ENCODE data around the gene STK31.
"Not testable (repeated sequence)": the region's sequence is repeated elsewhere in the genome, so short reads cannot be mapped to it uniquely, and the experiment has no call there.

Gene STK31

GRCh38 chr7:23788843-23789242 is 78.8 kb downstream of the STK31 start:
- peaks cover 9% of the 10 kb centered on the region; the same call in 1 of the 2 replicates for H3K9me3 ChIP-seq
- H3K9ac ChIP-seq: no peak overlapping the region
- H3K4me2 ChIP-seq: no peak overlapping the region
- no peaks in the 10 kb centered on the region for H4K20me1 ChIP-seq
- H3K36me3 ChIP-seq: no peaks in the 10 kb centered on the region
- no peak overlapping the region for H3K27ac ChIP-seq
- H3K27me3 ChIP-seq: no peaks in the 10 kb centered on the region
- H3K4me1 ChIP-seq: no peaks in the 10 kb centered on the region
- no peak overlapping the region for H3K4me3 ChIP-seq
- no peak for TF ChIP-seq Cebpa-rat (IDR thresholded peaks at IDR 0.05)

GRCh38 chr7:23791721-23792120 is 81.7 kb downstream of the STK31 start:
- H3K27me3 ChIP-seq: no peaks in the 10 kb centered on the region
- no peak overlapping the region for H3K27ac ChIP-seq
- no peak overlapping the region for H3K9ac ChIP-seq
- no peak for TF ChIP-seq Cebpa-rat (IDR thresholded peaks at IDR 0.05)
- H3K4me3 ChIP-seq: no peak overlapping the region
- no peaks in the 10 kb centered on the region for H3K4me1 ChIP-seq
- H3K36me3 ChIP-seq: peaks cover 10% of the 10 kb centered on the region
- no peak overlapping the region for H3K4me2 ChIP-seq
- H4K20me1 ChIP-seq: no peaks in the 10 kb centered on the region
- H3K9me3 ChIP-seq: peaks cover 37% of the 10 kb centered on the region

GRCh38 chr7:23802720-23803397 is 92.8 kb downstream of the STK31 start:
- no peaks in the 10 kb centered on the region for H3K9me3 ChIP-seq
- no peak overlapping the region for H3K4me3 ChIP-seq
- no peak overlapping the region for H3K9ac ChIP-seq
- no peak overlapping the region for H3K27ac ChIP-seq
- no peaks in the 10 kb centered on the region for H3K27me3 ChIP-seq
- no peak for TF ChIP-seq Cebpa-rat (IDR thresholded peaks at IDR 0.05)
- H3K4me1 ChIP-seq: no peaks in the 10 kb centered on the region
- H3K36me3 ChIP-seq: no peaks in the 10 kb centered on the region
- H4K20me1 ChIP-seq: no peaks in the 10 kb centered on the region
- H3K4me2 ChIP-seq: no peak overlapping the region

- no peak overlapping the region for H3K27ac ChIP-seq
Measured at GRCh38 chr7:23804707-23805106, 94.7 kb downstream of the STK31 start.

GRCh38 chr7:23808421-23808820 is 98.4 kb downstream of the STK31 start:
- H3K27ac ChIP-seq: no peak overlapping the region
- no peak overlapping the region for H3K4me2 ChIP-seq
- no peaks in the 10 kb centered on the region for H3K27me3 ChIP-seq
- H3K9ac ChIP-seq: no peak overlapping the region
- no peak overlapping the region for H3K4me3 ChIP-seq
- H3K4me1 ChIP-seq: peaks cover 4% of the 10 kb centered on the region
- H4K20me1 ChIP-seq: no peaks in the 10 kb centered on the region
- peaks cover 21% of the 10 kb centered on the region for H3K9me3 ChIP-seq
- H3K36me3 ChIP-seq: no peaks in the 10 kb centered on the region
- no peak for TF ChIP-seq Cebpa-rat (IDR thresholded peaks at IDR 0.05)

More at GRCh38 chr7:23804707-23805106, 94.7 kb downstream of the STK31 start:
- Histone ChIP-seq H4K20me1 (no peaks in the 10 kb centered on the region), H3K9me3 (peaks cover 7% of the 10 kb centered on the region), H3K9ac (no peak overlapping the region), H3K36me3 (no peaks in the 10 kb centered on the region), H3K4me1 (no peaks in the 10 kb centered on the region), H3K4me3 (no peak overlapping the region), H3K4me2 (no peak overlapping the region), H3K27me3 (no peaks in the 10 kb centered on the region)
- no peak for TF ChIP-seq Cebpa-rat (IDR thresholded peaks at IDR 0.05)

GRCh38 chr7:23810099-23810498 is 100.1 kb downstream of the STK31 start:
- H3K27me3 ChIP-seq: no peaks in the 10 kb centered on the region
- no peak overlapping the region for H3K4me3 ChIP-seq
- H3K9ac ChIP-seq: no peak overlapping the region
- H3K4me1 ChIP-seq: peaks cover 11% of the 10 kb centered on the region
- TF ChIP-seq Cebpa-rat (IDR thresholded peaks at IDR 0.05): no peak
- no peak overlapping the region for H3K4me2 ChIP-seq
- no peaks in the 10 kb centered on the region for H3K36me3 ChIP-seq
- H3K9me3 ChIP-seq: peaks cover 21% of the 10 kb centered on the region
- no peaks in the 10 kb centered on the region for H4K20me1 ChIP-seq
- no peak overlapping the region for H3K27ac ChIP-seq

GRCh38 chr7:23811540-23811939 is 101.5 kb downstream of the STK31 start:
- H3K9me3 ChIP-seq: peaks cover 21% of the 10 kb centered on the region
- H3K4me2 ChIP-seq: no peak overlapping the region
- no peak overlapping the region for H3K4me3 ChIP-seq
- no peak for TF ChIP-seq Cebpa-rat (IDR thresholded peaks at IDR 0.05)
- no peaks in the 10 kb centered on the region for H4K20me1 ChIP-seq
- H3K4me1 ChIP-seq: peaks cover 11% of the 10 kb centered on the region
- H3K27ac ChIP-seq: no peak overlapping the region
- H3K9ac ChIP-seq: no peak overlapping the region
- H3K27me3 ChIP-seq: no peaks in the 10 kb centered on the region
- H3K36me3 ChIP-seq: no peaks in the 10 kb centered on the region

GRCh38 chr7:23828125-23828524 is 118.1 kb downstream of the STK31 start:
- H3K9me3 ChIP-seq: peaks cover 33% of the 10 kb centered on the region
- H3K9ac ChIP-seq, H3K36me3 ChIP-seq, H3K4me2 ChIP-seq, H4K20me1 ChIP-seq, H3K27ac ChIP-seq, H3K4me1 ChIP-seq, H3K27me3 ChIP-seq, H3K4me3 ChIP-seq: not testable (repeated sequence)

GRCh38 chr7:23832733-23833132 is 122.7 kb downstream of the STK31 start:
- Histone ChIP-seq H3K36me3 (peaks cover 17% of the 10 kb centered on the region; the same call in 1 of the 2 replicates), H3K9me3 (peaks cover 77% of the 10 kb centered on the region)
- H3K4me1 ChIP-seq, H3K27ac ChIP-seq, H4K20me1 ChIP-seq, H3K27me3 ChIP-seq, H3K4me3 ChIP-seq, H3K4me2 ChIP-seq, H3K9ac ChIP-seq: not testable (repeated sequence)

- no peaks in the 10 kb centered on the region for H4K20me1 ChIP-seq
- H3K9ac ChIP-seq: no peak overlapping the region
- no peak overlapping the region for H3K4me3 ChIP-seq
- H3K27me3 ChIP-seq: no peaks in the 10 kb centered on the region
- no peak for TF ChIP-seq Cebpa-rat (IDR thresholded peaks at IDR 0.05)
- no peak overlapping the region for H3K27ac ChIP-seq
- peaks cover 17% of the 10 kb centered on the region; the same call in 1 of the 2 replicates for H3K36me3 ChIP-seq
- H3K4me1 ChIP-seq: no peaks in the 10 kb centered on the region
- peaks cover 78% of the 10 kb centered on the region for H3K9me3 ChIP-seq
- H3K4me2 ChIP-seq: no peak overlapping the region
Measured at GRCh38 chr7:23833405-23833804, 123.4 kb downstream of the STK31 start.

GRCh38 chr7:23844837-23845236 is 134.8 kb downstream of the STK31 start:
- not testable (repeated sequence) for H3K9ac ChIP-seq, H3K36me3 ChIP-seq, H4K20me1 ChIP-seq, H3K27ac ChIP-seq, H3K4me3 ChIP-seq, H3K4me2 ChIP-seq, H3K27me3 ChIP-seq, H3K4me1 ChIP-seq
- peaks cover 62% of the 10 kb centered on the region for H3K9me3 ChIP-seq
